Mammary microvascular endothelial cell (primary cell): ENCODE results near the gene NCOA1. TPM values are rescaled to one million over a fixed set of nuclear protein-coding genes. Genes with fewer than 3 reads are reported as not detected.

Experiments
- total RNA-seq: library from RNA; depleted of rRNA; stranded (reverse); fragments of >200 nt; gene quantifications from 2 replicates; pipeline ENCODE4 v1.2.3, GENCODE V29; 2015

The NCOA1 gene
- 5.5 and 5.9 TPM in 2 replicates for total RNA-seq

GRCh38 chr2:24490690-24491541 lies at the start of gene NCOA1:
TSS of gene NCOA1 (plus strand) at chr2:24491254. CDS start at chr2:24658678, 167,424 bp downstream.

GRCh38 chr2:24792874-24793760 lies 302.1 kb downstream of the NCOA1 start, which contains the start of the genes CENPO and PTRHD1:
TSS of gene CENPO (plus strand) at chr2:24793425. CDS start at chr2:24793920, 495 bp downstream.
TSS of gene PTRHD1 (minus strand) at chr2:24793391. CDS start at chr2:24793377, 14 bp downstream.

Other genes starting within 250 kb of the NCOA1 start
- 28.0 and 31.4 TPM in 2 replicates for gene ITSN2, start 130.7 kb upstream of the NCOA1 start, total RNA-seq